Measurements from ENCODE around the gene RSBN1L. TPM values are rescaled to one million over a fixed set of nuclear protein-coding genes. Genes with fewer than 3 reads are reported as not detected.
"Not testable (repeated sequence)": the region's sequence is repeated elsewhere in the genome, so short reads cannot be mapped to it uniquely, and the experiment has no call there.

Gene RSBN1L
- 8.8 to 10.9 TPM (median 10.4 TPM) in 3 replicates for total RNA-seq
- long read RNA-seq, full-length matches to known transcripts, result 9 of 20 reads
- long read RNA-seq, partial matches to known transcripts, result 5 of 20 reads
- long read RNA-seq, other reads (novel, unspliced or antisense), result 6 of 20 reads

DNA sequence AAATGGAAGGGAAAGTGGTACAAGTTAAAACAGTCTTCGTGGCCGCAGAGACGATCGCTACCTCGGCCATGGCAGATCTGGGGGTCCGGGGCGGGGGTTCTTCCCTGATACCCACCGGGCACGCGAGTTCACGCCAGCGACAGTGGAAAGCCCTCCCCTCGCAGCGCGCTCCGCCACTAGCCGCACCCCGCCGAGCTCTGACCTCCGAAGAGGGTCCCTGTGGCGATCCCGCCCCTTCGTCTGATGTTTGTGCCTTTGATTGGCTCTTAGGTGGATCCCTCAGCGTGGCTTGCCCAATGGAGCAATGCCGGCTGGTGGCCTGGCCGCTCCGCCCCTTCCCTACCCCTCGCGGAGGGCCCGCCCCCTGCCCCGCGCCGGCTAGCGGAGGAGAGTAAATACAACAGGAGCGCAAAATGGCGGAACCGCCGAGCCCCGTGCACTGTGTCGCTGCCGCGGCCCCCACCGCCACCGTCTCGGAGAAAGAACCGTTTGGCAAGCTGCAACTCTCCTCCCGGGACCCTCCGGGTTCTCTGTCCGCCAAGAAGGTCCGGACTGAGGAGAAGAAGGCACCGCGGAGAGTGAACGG is at the start of gene RSBN1L:
TSS of gene RSBN1L (plus strand) at position 403 of the 586 bp plus-strand sequence. CDS start at position 414, 11 bp downstream.
- peaks cover 51% of the 10 kb centered on the region for H3K4me1 Mint-ChIP-seq (ENCODE audit: low read depth)
- TF ChIP-seq, protein P1, sequence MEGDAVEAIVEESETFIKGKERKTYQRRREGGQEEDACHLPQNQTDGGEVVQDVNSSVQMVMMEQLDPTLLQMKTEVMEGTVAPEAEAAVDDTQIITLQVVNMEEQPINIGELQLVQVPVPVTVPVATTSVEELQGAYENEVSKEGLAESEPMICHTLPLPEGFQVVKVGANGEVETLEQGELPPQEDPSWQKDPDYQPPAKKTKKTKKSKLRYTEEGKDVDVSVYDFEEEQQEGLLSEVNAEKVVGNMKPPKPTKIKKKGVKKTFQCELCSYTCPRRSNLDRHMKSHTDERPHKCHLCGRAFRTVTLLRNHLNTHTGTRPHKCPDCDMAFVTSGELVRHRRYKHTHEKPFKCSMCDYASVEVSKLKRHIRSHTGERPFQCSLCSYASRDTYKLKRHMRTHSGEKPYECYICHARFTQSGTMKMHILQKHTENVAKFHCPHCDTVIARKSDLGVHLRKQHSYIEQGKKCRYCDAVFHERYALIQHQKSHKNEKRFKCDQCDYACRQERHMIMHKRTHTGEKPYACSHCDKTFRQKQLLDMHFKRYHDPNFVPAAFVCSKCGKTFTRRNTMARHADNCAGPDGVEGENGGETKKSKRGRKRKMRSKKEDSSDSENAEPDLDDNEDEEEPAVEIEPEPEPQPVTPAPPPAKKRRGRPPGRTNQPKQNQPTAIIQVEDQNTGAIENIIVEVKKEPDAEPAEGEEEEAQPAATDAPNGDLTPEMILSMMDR (IDR thresholded peaks at IDR 0.05), result peak; percentile 65
- peaks cover 2% of the 10 kb centered on the region for H3K36me3 Mint-ChIP-seq (ENCODE audit: low read depth)
- peak within 1 kb of the TSS; percentile 93 for H3K4me3 Mint-ChIP-seq (ENCODE audit: unreplicated experiment)
- H3K27ac Mint-ChIP-seq (ENCODE audit: unreplicated experiment), result peak within 1 kb of the TSS; percentile 96
- H3K27me3 Mint-ChIP-seq (ENCODE audit: low read depth), result no peaks in the 10 kb centered on the region
- peak; percentile 98 for DNase-seq (ENCODE audit: low spot score)
- no peaks in the 10 kb centered on the region for H3K9me3 Mint-ChIP-seq (ENCODE audit: low read depth)

DNA sequence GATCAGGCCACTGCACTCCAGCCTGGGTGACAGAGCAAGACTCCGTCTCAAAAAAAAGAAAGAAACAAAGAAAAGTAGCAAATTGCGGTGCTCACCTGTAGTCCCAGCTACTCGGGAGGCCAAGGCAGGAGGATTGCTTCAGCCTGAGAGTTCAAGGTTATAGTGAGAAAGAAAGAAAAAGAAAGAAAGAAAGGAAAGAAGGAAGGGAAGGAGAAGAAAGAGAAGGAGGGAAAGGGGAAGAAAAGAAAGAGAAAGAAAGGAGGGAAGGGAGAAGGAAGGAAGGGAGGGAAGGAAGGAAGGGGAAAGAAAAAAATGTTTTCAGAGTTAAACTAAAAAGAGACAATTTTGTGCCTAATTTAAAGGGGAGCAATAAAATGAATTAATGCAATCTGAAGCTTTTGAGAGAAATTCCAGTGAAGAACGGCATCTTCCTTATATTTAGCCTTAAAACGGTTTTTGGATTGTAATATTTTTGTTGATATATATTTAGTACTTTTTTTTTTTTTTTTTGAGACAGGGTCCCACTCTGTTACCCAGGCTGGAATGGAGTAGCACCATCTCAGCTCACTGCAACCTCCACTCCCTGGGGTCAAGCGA is 47.4 kb upstream of the RSBN1L start:
- no peaks in the 10 kb centered on the region for H3K9me3 Mint-ChIP-seq (ENCODE audit: low read depth)
- TF ChIP-seq, protein P1 (IDR thresholded peaks at IDR 0.05), result no peak
- H3K36me3 Mint-ChIP-seq (ENCODE audit: low read depth), result peaks cover 9% of the 10 kb centered on the region
- H3K27ac Mint-ChIP-seq (ENCODE audit: unreplicated experiment), result peak overlapping the region; percentile 12
- no peaks in the 10 kb centered on the region for H3K27me3 Mint-ChIP-seq (ENCODE audit: low read depth)
- H3K4me3 Mint-ChIP-seq (ENCODE audit: unreplicated experiment), result no peak overlapping the region
- DNase-seq (ENCODE audit: low spot score), result no peak
- peaks cover 18% of the 10 kb centered on the region for H3K4me1 Mint-ChIP-seq (ENCODE audit: low read depth)

DNA sequence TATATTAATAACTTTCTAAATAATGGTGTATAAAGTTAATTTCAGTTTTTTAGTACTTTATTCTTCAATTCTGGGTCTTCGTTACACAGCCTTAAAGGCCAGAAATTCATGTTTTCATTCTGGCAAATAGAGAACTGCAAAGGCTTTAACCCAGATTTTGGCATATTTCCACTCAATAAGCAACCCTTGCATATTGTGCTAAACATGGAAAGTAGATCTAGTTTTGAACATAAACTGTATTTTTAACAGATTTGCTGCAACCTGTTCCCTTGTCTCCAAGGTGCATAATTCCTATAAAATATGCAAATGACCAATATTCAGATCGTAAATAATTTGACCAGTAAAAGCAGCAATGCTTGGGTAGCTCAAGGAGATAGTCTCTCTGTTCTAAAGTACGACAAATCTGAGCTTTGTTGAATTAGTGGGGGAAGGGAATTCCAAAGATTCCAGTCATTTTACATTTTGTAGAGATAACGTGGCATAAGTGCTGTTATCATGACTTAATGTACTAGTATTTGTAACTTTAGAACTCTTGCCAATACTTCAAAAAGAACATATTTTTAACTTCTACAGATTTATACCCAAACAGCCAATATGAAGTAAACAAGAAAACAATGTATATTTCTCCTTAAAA is 46.4 kb upstream of the RSBN1L start:
- peak overlapping the region; percentile 63 for H3K27ac Mint-ChIP-seq (ENCODE audit: unreplicated experiment)
- peaks cover 18% of the 10 kb centered on the region for H3K4me1 Mint-ChIP-seq (ENCODE audit: low read depth)
- TF ChIP-seq, protein P1 (IDR thresholded peaks at IDR 0.05), result no peak
- peaks cover 4% of the 10 kb centered on the region for H3K36me3 Mint-ChIP-seq (ENCODE audit: low read depth)
- peak overlapping the region; percentile 2 for H3K4me3 Mint-ChIP-seq (ENCODE audit: unreplicated experiment)
- H3K27me3 Mint-ChIP-seq (ENCODE audit: low read depth), result no peaks in the 10 kb centered on the region
- no peak for DNase-seq (ENCODE audit: low spot score)
- no peaks in the 10 kb centered on the region for H3K9me3 Mint-ChIP-seq (ENCODE audit: low read depth)

DNA sequence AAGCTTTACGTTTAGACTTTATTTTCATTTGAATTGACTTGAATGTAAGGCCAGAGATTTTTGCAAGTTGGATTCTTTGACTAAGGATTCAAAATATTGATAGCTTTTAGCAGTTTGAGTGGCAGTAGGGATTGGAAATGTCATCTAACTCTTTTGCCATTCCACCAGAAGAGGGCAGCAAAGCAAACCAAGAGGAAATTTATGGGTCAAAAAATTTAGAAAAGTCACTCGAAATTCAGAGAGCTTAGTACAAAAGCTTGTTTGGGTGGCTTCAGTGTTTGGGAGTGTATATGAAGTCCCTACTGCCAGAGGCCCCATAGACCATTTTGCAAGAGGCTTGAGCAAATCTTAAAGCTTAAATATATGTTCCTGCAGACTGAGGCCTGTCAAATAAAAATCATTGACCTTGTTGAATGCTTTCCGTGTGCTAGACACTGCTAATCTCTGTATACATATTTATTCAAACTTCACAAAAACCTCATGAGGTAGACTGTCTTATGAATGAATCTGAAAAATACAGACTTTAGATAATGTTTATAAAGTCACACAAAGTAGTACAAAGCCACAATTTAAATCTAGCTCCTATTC is 44.6 kb upstream of the RSBN1L start:
- H3K27ac Mint-ChIP-seq (ENCODE audit: unreplicated experiment), result no peak overlapping the region
- TF ChIP-seq, protein P1 (IDR thresholded peaks at IDR 0.05), result peak; percentile 96

DNA sequence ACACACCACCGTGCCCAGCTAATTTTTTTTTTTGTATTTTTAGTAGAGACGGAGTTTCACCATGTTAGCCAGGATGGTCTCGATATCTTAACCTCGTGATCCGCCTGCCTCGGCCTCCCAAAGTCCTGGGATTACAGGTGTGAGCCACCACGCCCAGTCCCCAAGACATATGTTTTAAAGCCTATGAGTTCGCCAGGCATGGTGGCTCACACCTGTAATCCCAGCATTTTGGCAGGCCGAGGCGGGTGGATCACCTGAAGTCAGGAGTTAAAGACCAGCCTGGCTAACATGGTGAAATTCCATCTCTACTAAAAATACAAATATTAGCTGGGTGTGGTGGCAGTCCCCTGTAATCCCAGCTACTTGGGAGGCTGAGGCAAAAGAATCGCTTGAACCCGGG is 43.4 kb upstream of the RSBN1L start:
- not testable (repeated sequence) for H3K27me3 Mint-ChIP-seq (ENCODE audit: low read depth); H3K9me3 Mint-ChIP-seq (ENCODE audit: low read depth); H3K4me3 Mint-ChIP-seq (ENCODE audit: unreplicated experiment); H3K36me3 Mint-ChIP-seq (ENCODE audit: low read depth); H3K27ac Mint-ChIP-seq (ENCODE audit: unreplicated experiment); DNase-seq (ENCODE audit: low spot score)
- peaks cover 18% of the 10 kb centered on the region for H3K4me1 Mint-ChIP-seq (ENCODE audit: low read depth)

More for the DNA sequence above, 44.6 kb upstream of the RSBN1L start:
- H3K4me1 Mint-ChIP-seq (ENCODE audit: low read depth), result peaks cover 18% of the 10 kb centered on the region
- no peak for DNase-seq (ENCODE audit: low spot score)
- H3K4me3 Mint-ChIP-seq (ENCODE audit: unreplicated experiment), result no peak overlapping the region
- H3K27me3 Mint-ChIP-seq (ENCODE audit: low read depth), result no peaks in the 10 kb centered on the region
- peaks cover 3% of the 10 kb centered on the region for H3K36me3 Mint-ChIP-seq (ENCODE audit: low read depth)
- no peaks in the 10 kb centered on the region for H3K9me3 Mint-ChIP-seq (ENCODE audit: low read depth)
